Measurements from ENCODE around the gene DLGAP5. TPM values are rescaled to one million over a fixed set of nuclear protein-coding genes. Genes with fewer than 3 reads are reported as not detected.

The DLGAP5 gene
- total RNA-seq, 4 donors from 2014 or later = 0.19 to 1.8 (median 1.2) TPM

DNA sequence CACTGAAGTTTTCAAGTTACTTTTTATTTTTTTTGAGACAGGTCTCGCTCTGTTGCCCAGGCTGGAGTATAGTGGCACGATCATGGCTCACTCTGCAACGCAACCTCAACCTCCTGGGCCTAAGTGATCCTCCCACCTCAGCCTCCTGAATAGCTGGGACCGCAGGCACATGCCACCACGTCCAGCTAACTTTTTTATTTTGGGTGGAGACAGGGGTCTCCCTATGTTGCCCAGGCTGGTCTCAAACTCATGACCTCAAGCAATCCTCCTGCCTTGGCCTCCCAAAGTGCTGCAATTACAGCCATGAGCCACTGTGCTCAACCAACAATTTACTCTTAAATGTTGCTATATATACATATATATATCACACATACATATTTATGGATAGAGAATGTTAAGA is 89.7 kb downstream of the DLGAP5 start:
- TF ChIP-seq, protein P1, sequence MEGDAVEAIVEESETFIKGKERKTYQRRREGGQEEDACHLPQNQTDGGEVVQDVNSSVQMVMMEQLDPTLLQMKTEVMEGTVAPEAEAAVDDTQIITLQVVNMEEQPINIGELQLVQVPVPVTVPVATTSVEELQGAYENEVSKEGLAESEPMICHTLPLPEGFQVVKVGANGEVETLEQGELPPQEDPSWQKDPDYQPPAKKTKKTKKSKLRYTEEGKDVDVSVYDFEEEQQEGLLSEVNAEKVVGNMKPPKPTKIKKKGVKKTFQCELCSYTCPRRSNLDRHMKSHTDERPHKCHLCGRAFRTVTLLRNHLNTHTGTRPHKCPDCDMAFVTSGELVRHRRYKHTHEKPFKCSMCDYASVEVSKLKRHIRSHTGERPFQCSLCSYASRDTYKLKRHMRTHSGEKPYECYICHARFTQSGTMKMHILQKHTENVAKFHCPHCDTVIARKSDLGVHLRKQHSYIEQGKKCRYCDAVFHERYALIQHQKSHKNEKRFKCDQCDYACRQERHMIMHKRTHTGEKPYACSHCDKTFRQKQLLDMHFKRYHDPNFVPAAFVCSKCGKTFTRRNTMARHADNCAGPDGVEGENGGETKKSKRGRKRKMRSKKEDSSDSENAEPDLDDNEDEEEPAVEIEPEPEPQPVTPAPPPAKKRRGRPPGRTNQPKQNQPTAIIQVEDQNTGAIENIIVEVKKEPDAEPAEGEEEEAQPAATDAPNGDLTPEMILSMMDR (IDR thresholded peaks at IDR 0.05; ENCODE audit: low read depth) = no peak

DNA sequence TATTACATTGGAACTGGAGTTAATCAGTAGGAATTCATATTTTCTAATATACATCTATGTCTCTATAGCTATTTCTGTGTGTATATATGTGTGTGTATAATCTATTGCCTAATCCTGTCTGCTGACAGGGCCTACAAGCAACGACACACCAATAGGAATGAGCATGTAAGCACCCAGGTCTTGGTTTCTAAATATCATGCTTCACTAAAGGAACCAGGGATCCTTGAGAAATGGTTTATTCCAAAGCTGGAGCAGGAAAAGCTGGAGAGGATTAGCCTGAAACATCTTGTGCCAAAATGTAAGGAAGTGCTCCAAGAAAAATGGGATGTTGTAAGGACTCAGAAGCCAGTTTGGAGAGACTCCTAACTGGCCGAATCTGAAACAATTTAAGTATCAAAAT is 91.6 kb downstream of the DLGAP5 start:
- TF ChIP-seq, protein P1 (IDR thresholded peaks at IDR 0.05; ENCODE audit: low read depth) = no peak

DNA sequence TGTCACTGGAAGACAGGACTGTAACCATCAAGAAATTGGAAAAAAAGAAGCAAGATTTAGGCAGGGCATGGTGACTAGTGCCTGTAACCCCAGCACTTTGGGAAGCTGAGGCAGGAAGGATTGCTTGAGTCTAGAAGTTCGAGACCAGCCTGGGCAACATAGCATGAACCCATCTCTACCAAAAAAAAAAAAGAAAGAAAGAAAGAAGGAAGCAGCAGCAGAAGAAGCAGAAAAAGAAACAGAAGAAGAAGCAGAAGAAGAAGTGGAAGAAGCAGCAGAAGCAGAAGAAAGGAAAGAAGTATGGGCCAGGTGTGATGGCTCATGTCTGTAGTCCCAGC is 92.9 kb downstream of the DLGAP5 start:
- TF ChIP-seq, protein P1 (IDR thresholded peaks at IDR 0.05; ENCODE audit: low read depth) = no peak

Other genes starting within 250 kb of the DLGAP5 start
- gene WDHD1, start 164.5 kb downstream of the DLGAP5 start, total RNA-seq = 1 to 10 TPM in 3 of 4 donors, under 1 TPM in 1; 0.94 to 2.0 (median 1.5) TPM
- gene SOCS4, start 164.3 kb downstream of the DLGAP5 start, total RNA-seq = 10 to 100 TPM; 14.1 to 29.7 (median 15.0) TPM
- gene MAPK1IP1L, start 139.9 kb downstream of the DLGAP5 start, total RNA-seq = 10 to 100 TPM; 26.6 to 55.1 (median 27.5) TPM
- gene LGALS3, start 62.3 kb downstream of the DLGAP5 start, total RNA-seq = 100 to 1,000 TPM; 340 to 844 (median 656) TPM
- 10 to 100 TPM; 18.4 to 23.5 (median 21.6) TPM for gene FBXO34, start 79.8 kb upstream of the DLGAP5 start, total RNA-seq
- 10 to 100 TPM; 15.0 to 24.3 (median 19.7) TPM for gene ATG14, start 220.2 kb upstream of the DLGAP5 start, total RNA-seq
- gene TBPL2, start 249.0 kb upstream of the DLGAP5 start, total RNA-seq = not detected